H1 (cell line): ENCODE measurements around the gene ACO1. TPM values are rescaled to one million over a fixed set of nuclear protein-coding genes. Genes with fewer than 3 reads are reported as not detected.

Experiments
- BACH1 ChIP-seq: IDR thresholded peaks from 2 replicates; pipeline ENCODE4 v1.6.1; 2012; ENCODE audit warnings: low read length, improper control_type of control experiment
- BCL11A ChIP-seq, 2 experiments: IDR thresholded peaks; one replicate each; pipeline ENCODE4 v1.6.1; 2011; ENCODE audit warnings: low read depth in 2 of 2, low read length in 2 of 2, mild to moderate bottlenecking in 2 of 2
- FOSL1 ChIP-seq: IDR thresholded peaks from 2 replicates; pipeline ENCODE4 v1.6.1; 2011; ENCODE audit warnings: mild to moderate bottlenecking, low read depth, low read length, moderate library complexity; ENCODE audit not compliant: insufficient read depth
- NRF1 ChIP-seq: IDR thresholded peaks from 2 replicates; pipeline ENCODE4 v1.6.1; 2011; ENCODE audit warnings: mild to moderate bottlenecking, low read depth, low read length, improper control_type of control experiment
- RBBP5 ChIP-seq: IDR thresholded peaks from 2 replicates; pipeline ENCODE4 v1.7.1; 2012; ENCODE audit warnings: low read depth, mild to moderate bottlenecking, inconsistent platforms, low read length, moderate library complexity, borderline replicate concordance
- SRF ChIP-seq: IDR thresholded peaks from 2 replicates; pipeline ENCODE4 v1.6.1; 2011; ENCODE audit warnings: mild to moderate bottlenecking, low read depth, low read length, moderate library complexity
- SUZ12 ChIP-seq: fragments of 200-600 bp; sonication (generic); IDR thresholded peaks from 2 replicates; pipeline ENCODE4 v1.6.1; 2012; ENCODE audit warnings: mild to moderate bottlenecking, inconsistent platforms, low read length, moderate library complexity, mixed read lengths
- TAF1 ChIP-seq: IDR thresholded peaks from 2 replicates; pipeline ENCODE4 v1.6.1; 2011; ENCODE audit warnings: mild to moderate bottlenecking, low read depth, low read length
- TCF12 ChIP-seq: IDR thresholded peaks from 2 replicates; pipeline ENCODE4 v1.6.1; 2011; ENCODE audit warnings: low read depth, mild to moderate bottlenecking, low read length
- YY1 ChIP-seq: IDR thresholded peaks from 2 replicates; pipeline ENCODE4 v1.6.1; 2011; ENCODE audit warnings: low read depth, mild to moderate bottlenecking, low read length
- polyA plus RNA-seq, 7 experiments: library from polyadenylated mRNA; depleted of rRNA in 3 of 7; stranded (reverse) in 5 of 7; unstranded in 2 of 7; fragments of >200 nt in 5 of 7; fragments of 200-250 nt in 2 of 7; gene quantifications; 1 replicate in 5 of 7; 2 replicates in 1 of 7; 4 replicates in 1 of 7; pipeline versions ENCODE4 v1.2.1 to v1.2.3, GENCODE V29; 2011 to 2013; ENCODE audit warnings: missing spikeins in 2 of 7, mixed read lengths in 2 of 7
- total RNA-seq: library from RNA; stranded (reverse); fragmentation: NEBNext Ultra II Directional; extraction: Animal tissue kit (Norgen Biotek cat#: 25700); gene quantifications from 2 replicates; pipeline ENCODE4 v1.2.1, GENCODE V29; 2021
- TF ChIP-seq, protein P1 (sequence below): fragments of 300-600 bp; sonication (generic); IDR thresholded peaks from 2 replicates; pipeline ENCODE4 v1.7.1; 2012; ENCODE audit warnings: low read length, moderate library complexity, mild to moderate bottlenecking, inconsistent platforms; ENCODE audit not compliant: insufficient replicate concordance

The ACO1 gene
- total and polyA plus RNA-seq, 2 of the 8 experiments (the other 6 are each of a cell fraction or from before 2014, with no cell fraction given) = 39.3 to 49.8 TPM

DNA sequence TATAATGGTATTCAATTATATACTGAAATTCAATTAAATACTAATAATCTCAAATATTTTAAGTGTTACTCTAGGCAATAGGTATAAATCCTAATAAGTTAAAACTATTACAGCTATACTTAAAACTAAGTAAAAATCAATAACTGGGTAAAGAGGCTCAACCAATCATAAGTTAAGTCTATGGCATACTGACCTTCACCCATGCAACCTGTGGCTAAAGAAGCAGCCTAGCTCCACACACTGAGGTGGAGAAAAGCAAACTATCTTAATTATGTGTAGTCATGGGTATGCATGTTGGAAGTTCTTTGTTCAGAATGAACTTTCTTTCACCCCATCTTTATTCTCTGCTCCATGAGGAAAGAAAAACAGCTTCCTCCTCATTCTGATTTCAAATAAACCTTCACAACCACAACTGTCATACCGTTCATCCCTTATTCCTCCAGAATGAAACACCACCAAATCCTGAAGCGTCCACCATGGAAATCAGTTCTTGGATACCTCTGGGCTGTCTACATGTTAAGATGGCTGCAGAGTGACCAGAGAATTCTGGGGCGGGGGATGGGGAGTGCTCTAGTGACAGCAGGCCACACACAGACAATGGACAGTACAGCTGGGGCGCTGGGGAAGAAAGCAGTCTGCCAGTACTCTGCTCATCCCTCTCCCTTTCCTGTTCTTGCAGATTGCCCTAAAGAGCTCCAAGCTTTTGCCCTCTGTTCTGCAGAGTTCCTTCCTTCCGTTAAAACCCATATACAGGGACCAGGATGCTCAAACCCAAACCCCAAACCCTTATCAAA is 79.3 kb downstream of the ACO1 start (continued):
- TF ChIP-seq, protein P1, sequence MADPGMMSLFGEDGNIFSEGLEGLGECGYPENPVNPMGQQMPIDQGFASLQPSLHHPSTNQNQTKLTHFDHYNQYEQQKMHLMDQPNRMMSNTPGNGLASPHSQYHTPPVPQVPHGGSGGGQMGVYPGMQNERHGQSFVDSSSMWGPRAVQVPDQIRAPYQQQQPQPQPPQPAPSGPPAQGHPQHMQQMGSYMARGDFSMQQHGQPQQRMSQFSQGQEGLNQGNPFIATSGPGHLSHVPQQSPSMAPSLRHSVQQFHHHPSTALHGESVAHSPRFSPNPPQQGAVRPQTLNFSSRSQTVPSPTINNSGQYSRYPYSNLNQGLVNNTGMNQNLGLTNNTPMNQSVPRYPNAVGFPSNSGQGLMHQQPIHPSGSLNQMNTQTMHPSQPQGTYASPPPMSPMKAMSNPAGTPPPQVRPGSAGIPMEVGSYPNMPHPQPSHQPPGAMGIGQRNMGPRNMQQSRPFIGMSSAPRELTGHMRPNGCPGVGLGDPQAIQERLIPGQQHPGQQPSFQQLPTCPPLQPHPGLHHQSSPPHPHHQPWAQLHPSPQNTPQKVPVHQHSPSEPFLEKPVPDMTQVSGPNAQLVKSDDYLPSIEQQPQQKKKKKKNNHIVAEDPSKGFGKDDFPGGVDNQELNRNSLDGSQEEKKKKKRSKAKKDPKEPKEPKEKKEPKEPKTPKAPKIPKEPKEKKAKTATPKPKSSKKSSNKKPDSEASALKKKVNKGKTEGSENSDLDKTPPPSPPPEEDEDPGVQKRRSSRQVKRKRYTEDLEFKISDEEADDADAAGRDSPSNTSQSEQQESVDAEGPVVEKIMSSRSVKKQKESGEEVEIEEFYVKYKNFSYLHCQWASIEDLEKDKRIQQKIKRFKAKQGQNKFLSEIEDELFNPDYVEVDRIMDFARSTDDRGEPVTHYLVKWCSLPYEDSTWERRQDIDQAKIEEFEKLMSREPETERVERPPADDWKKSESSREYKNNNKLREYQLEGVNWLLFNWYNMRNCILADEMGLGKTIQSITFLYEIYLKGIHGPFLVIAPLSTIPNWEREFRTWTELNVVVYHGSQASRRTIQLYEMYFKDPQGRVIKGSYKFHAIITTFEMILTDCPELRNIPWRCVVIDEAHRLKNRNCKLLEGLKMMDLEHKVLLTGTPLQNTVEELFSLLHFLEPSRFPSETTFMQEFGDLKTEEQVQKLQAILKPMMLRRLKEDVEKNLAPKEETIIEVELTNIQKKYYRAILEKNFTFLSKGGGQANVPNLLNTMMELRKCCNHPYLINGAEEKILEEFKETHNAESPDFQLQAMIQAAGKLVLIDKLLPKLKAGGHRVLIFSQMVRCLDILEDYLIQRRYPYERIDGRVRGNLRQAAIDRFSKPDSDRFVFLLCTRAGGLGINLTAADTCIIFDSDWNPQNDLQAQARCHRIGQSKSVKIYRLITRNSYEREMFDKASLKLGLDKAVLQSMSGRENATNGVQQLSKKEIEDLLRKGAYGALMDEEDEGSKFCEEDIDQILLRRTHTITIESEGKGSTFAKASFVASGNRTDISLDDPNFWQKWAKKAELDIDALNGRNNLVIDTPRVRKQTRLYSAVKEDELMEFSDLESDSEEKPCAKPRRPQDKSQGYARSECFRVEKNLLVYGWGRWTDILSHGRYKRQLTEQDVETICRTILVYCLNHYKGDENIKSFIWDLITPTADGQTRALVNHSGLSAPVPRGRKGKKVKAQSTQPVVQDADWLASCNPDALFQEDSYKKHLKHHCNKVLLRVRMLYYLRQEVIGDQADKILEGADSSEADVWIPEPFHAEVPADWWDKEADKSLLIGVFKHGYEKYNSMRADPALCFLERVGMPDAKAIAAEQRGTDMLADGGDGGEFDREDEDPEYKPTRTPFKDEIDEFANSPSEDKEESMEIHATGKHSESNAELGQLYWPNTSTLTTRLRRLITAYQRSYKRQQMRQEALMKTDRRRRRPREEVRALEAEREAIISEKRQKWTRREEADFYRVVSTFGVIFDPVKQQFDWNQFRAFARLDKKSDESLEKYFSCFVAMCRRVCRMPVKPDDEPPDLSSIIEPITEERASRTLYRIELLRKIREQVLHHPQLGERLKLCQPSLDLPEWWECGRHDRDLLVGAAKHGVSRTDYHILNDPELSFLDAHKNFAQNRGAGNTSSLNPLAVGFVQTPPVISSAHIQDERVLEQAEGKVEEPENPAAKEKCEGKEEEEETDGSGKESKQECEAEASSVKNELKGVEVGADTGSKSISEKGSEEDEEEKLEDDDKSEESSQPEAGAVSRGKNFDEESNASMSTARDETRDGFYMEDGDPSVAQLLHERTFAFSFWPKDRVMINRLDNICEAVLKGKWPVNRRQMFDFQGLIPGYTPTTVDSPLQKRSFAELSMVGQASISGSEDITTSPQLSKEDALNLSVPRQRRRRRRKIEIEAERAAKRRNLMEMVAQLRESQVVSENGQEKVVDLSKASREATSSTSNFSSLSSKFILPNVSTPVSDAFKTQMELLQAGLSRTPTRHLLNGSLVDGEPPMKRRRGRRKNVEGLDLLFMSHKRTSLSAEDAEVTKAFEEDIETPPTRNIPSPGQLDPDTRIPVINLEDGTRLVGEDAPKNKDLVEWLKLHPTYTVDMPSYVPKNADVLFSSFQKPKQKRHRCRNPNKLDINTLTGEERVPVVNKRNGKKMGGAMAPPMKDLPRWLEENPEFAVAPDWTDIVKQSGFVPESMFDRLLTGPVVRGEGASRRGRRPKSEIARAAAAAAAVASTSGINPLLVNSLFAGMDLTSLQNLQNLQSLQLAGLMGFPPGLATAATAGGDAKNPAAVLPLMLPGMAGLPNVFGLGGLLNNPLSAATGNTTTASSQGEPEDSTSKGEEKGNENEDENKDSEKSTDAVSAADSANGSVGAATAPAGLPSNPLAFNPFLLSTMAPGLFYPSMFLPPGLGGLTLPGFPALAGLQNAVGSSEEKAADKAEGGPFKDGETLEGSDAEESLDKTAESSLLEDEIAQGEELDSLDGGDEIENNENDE = no peak
- TF ChIP-seq FOSL1 = no peak
- TF ChIP-seq TCF12 = no peak
- TF ChIP-seq RBBP5 = no peak
- TF ChIP-seq SUZ12 = no peak
- TF ChIP-seq NRF1 = no peak
- TF ChIP-seq BACH1 = no peak
- no peak for TF ChIP-seq TAF1
- TF ChIP-seq YY1 = no peak
- TF ChIP-seq BCL11A (IDR thresholded peaks at IDR 0.05; ENCODE audit: low read depth in 2 of 2, low read length in 2 of 2) = no peak
- TF ChIP-seq SRF = no peak
